Caco-2 (cell line): ENCODE measurements around the gene PTP4A1. TPM values are rescaled to one million over a fixed set of nuclear protein-coding genes. Genes with fewer than 3 reads are reported as not detected.

Experiments used
- BruUV-seq: library from RNA; stranded (reverse); fragments of 400-500 nt; replicated peaks from 2 replicates; lab custom pipeline; 2021; lab: Mats Ljungman, UMichigan
- CTCF ChIA-PET: fragments of 300-600 bp; sonication (Branson Sonifier 250); formaldehyde crosslinking; loops from one replicate; lab custom pipeline; 2022; ENCODE audit warnings: antibody characterized with exemption; lab: Charles Lee
- POLR2A ChIA-PET: fragments of 300-600 bp; sonication (Branson Sonifier 250); formaldehyde crosslinking; loops from one replicate; lab custom pipeline; 2022; ENCODE audit warnings: antibody characterized with exemption; lab: Charles Lee
- DNase-seq, 2 experiments: peaks; one replicate each; pipeline versions ENCODE4 v3.0.0 to v3.0.0-alpha.2; 2020 to 2022
- H3K27me3 ChIP-seq: replicated peaks from 2 replicates; pipeline ENCODE4 v1.6.0; 2011; ENCODE audit warnings: low read length; ENCODE audit not compliant: control insufficient read depth, insufficient read depth
- H3K36me3 ChIP-seq: 2 replicates; pipeline ENCODE4 v1.5.1; 2011; ENCODE audit warnings: low read length; ENCODE audit not compliant: control insufficient read depth, insufficient read depth
- H3K4me1 ChIP-seq: fragments of 250-450 bp; sonication (Bioruptor Pico); 2 replicates; pipeline ENCODE4 v1.5.1; 2020; ENCODE audit warnings: mild to moderate bottlenecking
- H3K4me3 ChIP-seq: 2 replicates; pipeline ENCODE4 v1.5.1; 2011; ENCODE audit warnings: low read depth, mild to moderate bottlenecking, control low read depth, low read length
- H3K9me3 ChIP-seq: fragments of 250-450 bp; sonication (Bioruptor Pico); 2 replicates; pipeline ENCODE4 v1.5.1; 2020; ENCODE audit warnings: mild to moderate bottlenecking, moderate library complexity
- H3K27ac Mint-ChIP-seq: one replicate; pipeline ENCODE4 v1.8.0; 2022; ENCODE audit warnings: mixed read lengths; ENCODE audit not compliant: unreplicated experiment
- H3K27me3 Mint-ChIP-seq: one replicate; pipeline ENCODE4 v1.8.0; 2022; ENCODE audit warnings: mixed read lengths; ENCODE audit not compliant: insufficient read depth, unreplicated experiment
- H3K36me3 Mint-ChIP-seq: one replicate; pipeline ENCODE4 v1.8.0; 2022; ENCODE audit warnings: mild to moderate bottlenecking, mixed read lengths; ENCODE audit not compliant: insufficient read depth, unreplicated experiment
- H3K4me1 Mint-ChIP-seq: one replicate; pipeline ENCODE4 v1.8.0; 2022; ENCODE audit warnings: low read depth, mixed read lengths; ENCODE audit not compliant: unreplicated experiment
- H3K4me3 Mint-ChIP-seq: one replicate; pipeline ENCODE4 v1.8.0; 2022; ENCODE audit warnings: mild to moderate bottlenecking, moderate library complexity, mixed read lengths; ENCODE audit not compliant: unreplicated experiment
- H3K9me3 Mint-ChIP-seq: one replicate; pipeline ENCODE4 v1.8.0; 2022; ENCODE audit warnings: mixed read lengths; ENCODE audit not compliant: unreplicated experiment
- intact Hi-C: fragments of 100-400 bp; cut with micrococcal nuclease; formaldehyde crosslinking; loops from one replicate; pipeline ENCODE4 v1.10.0; 2022; ENCODE audit not compliant: unreplicated experiment
- total RNA-seq: library from RNA; stranded (reverse); gene quantifications from 2 replicates; pipeline ENCODE4 v1.2.3, GENCODE V29; 2022
- TF ChIP-seq, protein P1 (sequence below), 2 experiments: fragments of 200-600 bp in 1 of 2; IDR thresholded peaks; 1 replicate in 1 of 2; 2 replicates in 1 of 2; pipeline versions ENCODE4 v1.5.1 to v1.8.0; 2011 to 2022; ENCODE audit warnings: antibody characterized with exemption in 1 of 2, control low read depth in 1 of 2, inconsistent platforms in 1 of 2, low read depth in 1 of 2, low read length in 1 of 2, mild to moderate bottlenecking in 1 of 2, moderate library complexity in 1 of 2; ENCODE audit not compliant: insufficient read depth in 1 of 2, severe bottlenecking in 1 of 2, unreplicated experiment in 1 of 2

Gene PTP4A1
- total RNA-seq, 1 experiment from 2014 or later = 129 TPM

DNA sequence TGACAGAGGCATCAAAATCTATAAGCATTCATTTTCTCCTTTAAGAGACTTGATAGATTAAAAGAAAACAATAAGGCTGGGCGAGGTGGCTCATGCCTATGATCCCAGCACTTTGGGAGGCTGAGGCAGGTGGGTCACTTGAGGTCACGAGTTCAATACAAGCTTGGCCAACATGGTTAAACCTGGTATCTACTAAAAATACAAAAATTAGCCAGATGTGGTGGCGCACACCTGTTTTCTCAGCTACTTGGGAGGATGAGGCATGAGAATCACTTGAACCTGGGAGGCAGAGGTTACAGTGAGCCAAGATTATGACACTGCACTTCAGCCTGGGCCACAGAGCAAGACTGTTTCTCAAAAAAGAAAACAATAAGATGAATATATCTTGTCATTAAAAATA lies 39.3 kb upstream of the PTP4A1 start:
- no peaks in the 10 kb centered on the region for H3K27me3 ChIP-seq
- Mint-ChIP-seq H3K4me1 (peaks cover 6% of the 10 kb centered on the region), H3K9me3 (no peaks in the 10 kb centered on the region), H3K36me3 (no peaks in the 10 kb centered on the region), H3K4me3 (no peak overlapping the region), H3K27ac (no peak overlapping the region), H3K27me3 (no peaks in the 10 kb centered on the region)
- no peaks in the 10 kb centered on the region; the same call in 1 of the 2 replicates for H3K4me1 ChIP-seq
- BruUV-seq = no TSS peak
- no peak overlapping the region for H3K4me3 ChIP-seq
- no peaks in the 10 kb centered on the region for H3K36me3 ChIP-seq
- intact Hi-C loops = no loop called here
- TF ChIP-seq, protein P1, sequence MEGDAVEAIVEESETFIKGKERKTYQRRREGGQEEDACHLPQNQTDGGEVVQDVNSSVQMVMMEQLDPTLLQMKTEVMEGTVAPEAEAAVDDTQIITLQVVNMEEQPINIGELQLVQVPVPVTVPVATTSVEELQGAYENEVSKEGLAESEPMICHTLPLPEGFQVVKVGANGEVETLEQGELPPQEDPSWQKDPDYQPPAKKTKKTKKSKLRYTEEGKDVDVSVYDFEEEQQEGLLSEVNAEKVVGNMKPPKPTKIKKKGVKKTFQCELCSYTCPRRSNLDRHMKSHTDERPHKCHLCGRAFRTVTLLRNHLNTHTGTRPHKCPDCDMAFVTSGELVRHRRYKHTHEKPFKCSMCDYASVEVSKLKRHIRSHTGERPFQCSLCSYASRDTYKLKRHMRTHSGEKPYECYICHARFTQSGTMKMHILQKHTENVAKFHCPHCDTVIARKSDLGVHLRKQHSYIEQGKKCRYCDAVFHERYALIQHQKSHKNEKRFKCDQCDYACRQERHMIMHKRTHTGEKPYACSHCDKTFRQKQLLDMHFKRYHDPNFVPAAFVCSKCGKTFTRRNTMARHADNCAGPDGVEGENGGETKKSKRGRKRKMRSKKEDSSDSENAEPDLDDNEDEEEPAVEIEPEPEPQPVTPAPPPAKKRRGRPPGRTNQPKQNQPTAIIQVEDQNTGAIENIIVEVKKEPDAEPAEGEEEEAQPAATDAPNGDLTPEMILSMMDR (IDR thresholded peaks at IDR 0.05; ENCODE audit: insufficient read depth in 1 of 2, low read depth in 1 of 2, low read length in 1 of 2, severe bottlenecking in 1 of 2, unreplicated experiment in 1 of 2) = no peak
- CTCF ChIA-PET = no interaction called here
- DNase-seq = no peak
- no peaks in the 10 kb centered on the region for H3K9me3 ChIP-seq
- POLR2A ChIA-PET = no interaction called here

DNA sequence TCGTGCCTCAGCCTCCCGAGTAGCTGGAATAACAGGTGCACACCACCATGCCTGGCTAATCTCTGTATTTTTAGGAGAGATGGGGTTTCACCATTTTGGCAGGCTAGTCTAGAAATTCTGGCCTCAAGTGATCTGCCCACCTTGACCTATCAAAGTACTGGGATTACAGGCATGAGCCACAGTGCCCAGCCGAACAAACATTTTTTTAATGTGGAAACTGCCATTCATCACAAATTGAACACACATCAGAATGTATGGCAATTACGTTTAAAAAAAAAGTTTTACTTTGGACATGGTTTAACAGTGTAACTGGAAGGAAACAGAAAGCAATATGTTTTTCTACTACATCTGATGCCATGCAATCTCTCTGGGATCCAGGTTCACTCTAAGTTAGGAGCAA lies 38.3 kb upstream of the PTP4A1 start:
- Mint-ChIP-seq H3K4me1 (peaks cover 6% of the 10 kb centered on the region), H3K4me3 (no peak overlapping the region), H3K36me3 (no peaks in the 10 kb centered on the region), H3K27me3 (no peaks in the 10 kb centered on the region), H3K27ac (no peak overlapping the region), H3K9me3 (no peaks in the 10 kb centered on the region)
- Histone ChIP-seq H3K27me3 (no peaks in the 10 kb centered on the region), H3K9me3 (no peaks in the 10 kb centered on the region), H3K36me3 (no peaks in the 10 kb centered on the region), H3K4me3 (no peak overlapping the region), H3K4me1 (no peaks in the 10 kb centered on the region)
- ChIA-PET CTCF (no interaction called here), POLR2A (no interaction called here)
- TF ChIP-seq, protein P1 (IDR thresholded peaks at IDR 0.05; ENCODE audit: insufficient read depth in 1 of 2, low read depth in 1 of 2, low read length in 1 of 2, severe bottlenecking in 1 of 2, unreplicated experiment in 1 of 2) = no peak
- intact Hi-C loops = no loop called here
- no peak for DNase-seq
- BruUV-seq = no TSS peak

DNA sequence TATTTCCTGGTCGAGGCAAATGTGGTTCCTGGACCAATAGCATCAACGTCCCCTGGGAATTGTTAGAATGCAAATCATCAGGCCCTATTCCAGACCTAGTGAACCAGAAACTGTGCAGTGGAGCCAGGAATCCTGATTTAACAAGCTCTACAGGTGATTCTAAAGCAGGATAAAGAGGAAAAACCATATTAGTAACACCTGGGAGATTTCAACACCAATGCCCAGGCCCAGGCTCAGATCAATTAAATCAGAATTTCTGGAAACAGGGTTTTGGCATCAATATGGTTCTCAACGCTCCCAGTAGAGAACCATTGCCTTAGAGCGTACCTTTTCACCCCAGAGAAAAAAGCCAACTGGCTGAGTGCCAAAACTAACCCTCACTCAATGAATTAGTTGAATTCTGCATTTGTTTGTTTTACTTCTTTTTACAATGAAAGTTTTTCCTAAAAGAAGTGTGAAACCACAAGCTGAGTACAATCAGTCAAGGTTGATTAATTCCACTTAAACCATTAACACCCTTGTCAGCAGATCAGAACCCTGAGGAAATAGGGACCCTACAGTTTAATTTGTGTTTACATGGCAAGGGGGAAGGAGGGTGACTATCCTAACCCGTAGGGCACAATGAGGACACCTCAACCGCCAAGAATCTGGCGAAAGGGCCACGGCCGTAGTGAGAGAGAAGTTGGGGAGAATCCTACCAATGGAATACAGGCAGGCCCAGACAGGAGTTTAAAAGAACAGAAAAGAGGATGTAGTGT lies 34.9 kb upstream of the PTP4A1 start:
- ChIA-PET POLR2A (no interaction called here), CTCF (no interaction called here)
- H3K4me3 Mint-ChIP-seq = no peak overlapping the region
- H3K27ac Mint-ChIP-seq = no peak overlapping the region
- DNase-seq = no peak
- no peaks in the 10 kb centered on the region for H3K9me3 ChIP-seq
- no peaks in the 10 kb centered on the region for H3K36me3 Mint-ChIP-seq
- no peaks in the 10 kb centered on the region for H3K36me3 ChIP-seq
- H3K4me3 ChIP-seq = no peak overlapping the region
- H3K27me3 Mint-ChIP-seq = no peaks in the 10 kb centered on the region
- intact Hi-C loops = no loop called here
- no peaks in the 10 kb centered on the region for H3K4me1 ChIP-seq
- BruUV-seq = no TSS peak
- H3K9me3 Mint-ChIP-seq = no peaks in the 10 kb centered on the region
- TF ChIP-seq, protein P1 (IDR thresholded peaks at IDR 0.05; ENCODE audit: insufficient read depth in 1 of 2, low read depth in 1 of 2, low read length in 1 of 2, severe bottlenecking in 1 of 2, unreplicated experiment in 1 of 2) = no peak
- no peaks in the 10 kb centered on the region for H3K27me3 ChIP-seq
- H3K4me1 Mint-ChIP-seq = no peaks in the 10 kb centered on the region
